Vagina (tissue), 2 donors: ENCODE measurements around the gene TRIM44.

Experiments used
- POLR2A ChIP-seq, 2 donors: fragments of 450-650 bp; IDR thresholded peaks; one replicate each; pipeline ENCODE4 v1.6.1; 2017; ENCODE audit warnings: antibody characterized with exemption in 2 of 2, mild to moderate bottlenecking in 2 of 2, moderate library complexity in 2 of 2
- POLR2AphosphoS5 ChIP-seq, 2 donors: sonication (generic); formaldehyde crosslinking; IDR thresholded peaks; one replicate each; pipeline ENCODE4 v1.9.0; 2017; ENCODE audit warnings: antibody characterized with exemption in 2 of 2, mild to moderate bottlenecking in 2 of 2, low read depth in 1 of 2; ENCODE audit not compliant: insufficient read depth in 1 of 2
- TF ChIP-seq, protein P1 (sequence below), 3 experiments: fragments of 450-650 bp in 2 of 3; fragments of 200-600 bp in 1 of 3; sonication (generic) in 1 of 3; IDR thresholded peaks; one replicate each; pipeline ENCODE4 v1.5.1; 2017 to 2019; ENCODE audit warnings: antibody characterized with exemption in 3 of 3, mild to moderate bottlenecking in 2 of 3, moderate library complexity in 2 of 3

- TF ChIP-seq, protein P1, sequence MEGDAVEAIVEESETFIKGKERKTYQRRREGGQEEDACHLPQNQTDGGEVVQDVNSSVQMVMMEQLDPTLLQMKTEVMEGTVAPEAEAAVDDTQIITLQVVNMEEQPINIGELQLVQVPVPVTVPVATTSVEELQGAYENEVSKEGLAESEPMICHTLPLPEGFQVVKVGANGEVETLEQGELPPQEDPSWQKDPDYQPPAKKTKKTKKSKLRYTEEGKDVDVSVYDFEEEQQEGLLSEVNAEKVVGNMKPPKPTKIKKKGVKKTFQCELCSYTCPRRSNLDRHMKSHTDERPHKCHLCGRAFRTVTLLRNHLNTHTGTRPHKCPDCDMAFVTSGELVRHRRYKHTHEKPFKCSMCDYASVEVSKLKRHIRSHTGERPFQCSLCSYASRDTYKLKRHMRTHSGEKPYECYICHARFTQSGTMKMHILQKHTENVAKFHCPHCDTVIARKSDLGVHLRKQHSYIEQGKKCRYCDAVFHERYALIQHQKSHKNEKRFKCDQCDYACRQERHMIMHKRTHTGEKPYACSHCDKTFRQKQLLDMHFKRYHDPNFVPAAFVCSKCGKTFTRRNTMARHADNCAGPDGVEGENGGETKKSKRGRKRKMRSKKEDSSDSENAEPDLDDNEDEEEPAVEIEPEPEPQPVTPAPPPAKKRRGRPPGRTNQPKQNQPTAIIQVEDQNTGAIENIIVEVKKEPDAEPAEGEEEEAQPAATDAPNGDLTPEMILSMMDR (IDR thresholded peaks at IDR 0.05), result no peak
- TF ChIP-seq POLR2A (IDR thresholded peaks at IDR 0.05) (no peak), POLR2AphosphoS5 (IDR thresholded peaks at IDR 0.05; ENCODE audit: insufficient read depth in 1 of 2, low read depth in 1 of 2) (no peak)
Observed at GRCh38 chr11:35802672-35803071, 140.1 kb downstream of the TRIM44 start.
